Ascending aorta (tissue), 2 donors: ENCODE data around the gene CBR1. TPM values are rescaled to one million over a fixed set of nuclear protein-coding genes. Genes with fewer than 3 reads are reported as not detected.
"Not testable (repeated sequence)": the region's sequence is repeated elsewhere in the genome, so short reads cannot be mapped to it uniquely, and the experiment has no call there.

Experiments
- DNase-seq, 2 donors: peaks; one replicate each; pipeline ENCODE4 v3.0.0-alpha.2; 2019; ENCODE audit warnings: low spot score in 2 of 2
- H3K27ac ChIP-seq, 2 donors: fragments of 200-600 bp; sonication (generic); one replicate each; pipeline ENCODE4 v1.5.1; 2016 to 2017; ENCODE audit warnings: mild to moderate bottlenecking in 1 of 2
- H3K27me3 ChIP-seq: fragments of 200-600 bp; sonication (generic); one replicate; pipeline ENCODE4 v1.5.1; 2017
- H3K36me3 ChIP-seq, 2 donors: fragments of 200-600 bp; sonication (generic); one replicate each; pipeline ENCODE4 v1.5.1; 2016
- H3K4me1 ChIP-seq, 2 donors: fragments of 200-600 bp; sonication (generic); one replicate each; pipeline ENCODE4 v1.5.1; 2016 to 2017; ENCODE audit warnings: mild to moderate bottlenecking in 1 of 2
- H3K4me3 ChIP-seq, 2 donors: fragments of 200-600 bp; sonication (generic); one replicate each; pipeline ENCODE4 v1.5.1; 2016 to 2017; ENCODE audit warnings: mild to moderate bottlenecking in 1 of 2
- H3K9me3 ChIP-seq, 2 donors: fragments of 200-600 bp; sonication (generic); one replicate each; pipeline ENCODE4 v1.5.1; 2016
- CTCF ChIP-seq, 3 experiments: fragments of 200-600 bp in 2 of 3; fragments of 450-650 bp in 1 of 3; sonication (generic) in 2 of 3; IDR thresholded peaks; one replicate each; pipeline ENCODE4 v1.5.1; 2016 to 2019; ENCODE audit warnings: antibody characterized with exemption in 3 of 3, mild to moderate bottlenecking in 1 of 3, moderate library complexity in 1 of 3
- intact Hi-C: fragments of 100-400 bp; cut with DNase I; formaldehyde crosslinking; loops from one replicate; pipeline ENCODE4 v1.15.1; 2023
- total RNA-seq: library from RNA; depleted of rRNA; stranded (reverse); fragments of >200 nt; gene quantifications from one replicate; pipeline ENCODE4 v1.1.0, GENCODE V29; 2016

The CBR1 gene
- total RNA-seq, 1 donor from 2014 or later, result 101 TPM

- H3K27me3 ChIP-seq, result no peaks in the 10 kb centered on the region
- intact Hi-C loops, result no loop called here
- H3K9me3 ChIP-seq, result no peaks in the 10 kb centered on the region
- H3K36me3 ChIP-seq, result no peaks in the 10 kb centered on the region
- H3K4me3 ChIP-seq, result no peak overlapping the region
- H3K27ac ChIP-seq, result no peak overlapping the region
- TF ChIP-seq CTCF (IDR thresholded peaks at IDR 0.05), result no peak
- no peak for DNase-seq
- no peaks in the 10 kb centered on the region for H3K4me1 ChIP-seq
These were observed 23.7 kb downstream of the CBR1 start for GRCh38 chr21:36093512-36093911.

GRCh38 chr21:36096398-36097290, 26.8 kb downstream of the CBR1 start:
- no peak for TF ChIP-seq CTCF (IDR thresholded peaks at IDR 0.05)
- H3K4me3 ChIP-seq, result no peak overlapping the region
- intact Hi-C loops, result no loop called here

GRCh38 chr21:36097427-36098181, 27.8 kb downstream of the CBR1 start:
- intact Hi-C loops, result no loop called here
- no peak overlapping the region for H3K4me3 ChIP-seq
- no peaks in the 10 kb centered on the region for H3K9me3 ChIP-seq
- no peaks in the 10 kb centered on the region for H3K36me3 ChIP-seq
- no peak for DNase-seq
- no peak for TF ChIP-seq CTCF (IDR thresholded peaks at IDR 0.05)
- H3K4me1 ChIP-seq, result no peaks in the 10 kb centered on the region
- no peaks in the 10 kb centered on the region for H3K27me3 ChIP-seq
- H3K27ac ChIP-seq, result peak overlapping the region in 1 of 2 donors; percentile 8

More at GRCh38 chr21:36096398-36097290, 26.8 kb downstream of the CBR1 start:
- no peaks in the 10 kb centered on the region for H3K9me3 ChIP-seq
- no peaks in the 10 kb centered on the region for H3K27me3 ChIP-seq
- H3K27ac ChIP-seq, result no peak overlapping the region
- no peaks in the 10 kb centered on the region for H3K36me3 ChIP-seq
- no peaks in the 10 kb centered on the region for H3K4me1 ChIP-seq
- DNase-seq, result no peak

DNA sequence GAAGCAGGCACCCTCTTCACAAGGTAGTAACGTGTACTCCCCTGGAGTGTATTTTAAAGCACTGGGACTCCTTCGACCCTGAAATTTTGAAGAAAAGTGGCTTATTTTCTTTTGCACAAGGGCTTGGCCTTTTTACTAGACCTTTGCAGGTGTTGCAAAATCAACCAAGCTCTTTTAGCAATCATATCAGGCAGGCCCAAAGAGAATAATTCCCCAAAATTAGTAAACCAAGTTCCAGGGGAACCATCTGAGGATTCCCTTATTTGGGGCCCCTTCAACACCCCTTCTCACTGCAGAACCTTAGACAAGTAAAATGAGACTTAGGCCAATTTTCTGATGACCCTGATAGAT, 28.3 kb downstream of the CBR1 start:
- H3K4me3 ChIP-seq, result no peak overlapping the region
- no peak for DNase-seq
- no peak for TF ChIP-seq CTCF (IDR thresholded peaks at IDR 0.05)
- H3K9me3 ChIP-seq, result no peaks in the 10 kb centered on the region
- H3K27me3 ChIP-seq, result no peaks in the 10 kb centered on the region
- intact Hi-C loops, result no loop called here
- no peaks in the 10 kb centered on the region for H3K4me1 ChIP-seq
- no peak overlapping the region for H3K27ac ChIP-seq
- H3K36me3 ChIP-seq, result no peaks in the 10 kb centered on the region

- TF ChIP-seq CTCF (IDR thresholded peaks at IDR 0.05), result no peak
- no peak overlapping the region for H3K27ac ChIP-seq
- no peak overlapping the region for H3K4me3 ChIP-seq
- DNase-seq, result no peak
- H3K27me3 ChIP-seq, result no peaks in the 10 kb centered on the region
- no peaks in the 10 kb centered on the region for H3K4me1 ChIP-seq
- intact Hi-C loops, result no loop called here
- H3K36me3 ChIP-seq, result no peaks in the 10 kb centered on the region
- H3K9me3 ChIP-seq, result no peaks in the 10 kb centered on the region
These were observed 29.2 kb downstream of the CBR1 start for GRCh38 chr21:36099000-36099399.

DNA sequence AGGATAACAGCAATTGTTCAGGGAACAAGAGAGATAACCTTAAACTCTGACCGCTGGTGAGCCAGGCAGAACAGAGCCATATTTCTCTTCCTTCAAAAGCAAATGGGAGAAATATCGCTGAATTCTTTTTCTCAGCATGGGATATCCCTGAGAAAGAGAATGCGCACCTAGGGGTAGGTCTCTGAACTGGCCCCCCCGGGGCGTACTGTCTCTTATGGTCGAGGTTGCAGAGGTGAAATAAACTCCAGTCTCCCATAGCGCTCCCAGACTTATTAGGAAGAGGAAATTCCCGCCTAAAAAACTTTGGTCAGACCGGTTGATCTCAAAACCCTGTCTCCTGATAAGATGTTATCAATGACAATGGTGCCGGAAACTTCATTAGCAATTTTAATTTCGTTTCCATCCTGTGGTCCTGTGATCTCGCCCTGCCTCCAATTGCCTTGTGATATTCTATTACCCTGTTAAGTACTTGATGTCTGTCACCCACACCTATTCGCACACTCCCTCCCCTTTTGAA, 29.9 kb downstream of the CBR1 start:
- intact Hi-C loops, DNase-seq, H3K27me3 ChIP-seq, H3K4me1 ChIP-seq, H3K9me3 ChIP-seq, H3K27ac ChIP-seq, H3K4me3 ChIP-seq, H3K36me3 ChIP-seq: not testable (repeated sequence)
